NCI-H748 (cell line): ENCODE data around the gene MAP3K10.
"Not testable (repeated sequence)": the region's sequence is repeated elsewhere in the genome, so short reads cannot be mapped to it uniquely, and the experiment has no call there.

Experiments used
- DNase-seq: peaks from one replicate; lab custom pipeline; 2025; ENCODE audit not compliant: unreplicated experiment; lab: John Stamatoyannopoulos, UW

MAP3K10 gene

GRCh38 chr19:40171293-40171692 lies 19.9 kb upstream of the MAP3K10 start:
- not testable (repeated sequence) for DNase-seq

GRCh38 chr19:40174092-40174491 lies 17.1 kb upstream of the MAP3K10 start:
- no peak for DNase-seq

GRCh38 chr19:40175820-40176219 lies 15.4 kb upstream of the MAP3K10 start:
- no peak for DNase-seq

GRCh38 chr19:40177286-40178070 lies 13.7 kb upstream of the MAP3K10 start:
- DNase-seq, result peak; percentile 52

GRCh38 chr19:40178756-40179155 lies 12.5 kb upstream of the MAP3K10 start:
- no peak for DNase-seq

GRCh38 chr19:40184273-40184672 lies 7.0 kb upstream of the MAP3K10 start:
- DNase-seq, result no peak

- peak; percentile 74 for DNase-seq
These were observed 815 bp downstream of the MAP3K10 start for GRCh38 chr19:40191836-40192646.

- DNase-seq, result no peak
These were observed 1.7 kb downstream of the MAP3K10 start for GRCh38 chr19:40192758-40193586.

GRCh38 chr19:40193587-40193849 lies 2.3 kb downstream of the MAP3K10 start:
- no peak for DNase-seq

- no peak for DNase-seq
These were observed 7.2 kb downstream of the MAP3K10 start for GRCh38 chr19:40198272-40198990.

- DNase-seq, result no peak
These were observed 9.3 kb downstream of the MAP3K10 start for GRCh38 chr19:40200341-40201099.

GRCh38 chr19:40204381-40204780 lies 13.2 kb downstream of the MAP3K10 start:
- no peak for DNase-seq

- no peak for DNase-seq
These were observed 14.5 kb downstream of the MAP3K10 start for GRCh38 chr19:40205760-40206159.

GRCh38 chr19:40208602-40209001 lies 17.4 kb downstream of the MAP3K10 start:
- DNase-seq, result no peak

- DNase-seq, result no peak
These were observed 19.7 kb downstream of the MAP3K10 start for GRCh38 chr19:40210889-40211288.

- DNase-seq, result no peak
These were observed 22.1 kb downstream of the MAP3K10 start for GRCh38 chr19:40213251-40213829.

GRCh38 chr19:40213882-40214570 lies 22.8 kb downstream of the MAP3K10 start:
- no peak for DNase-seq

GRCh38 chr19:40214936-40215335 lies 23.7 kb downstream of the MAP3K10 start:
- DNase-seq, result no peak

GRCh38 chr19:40216013-40216776 lies 25.0 kb downstream of the MAP3K10 start:
- no peak for DNase-seq
